Activated CD4-positive, alpha-beta T cell treated with anti-CD3 and anti-CD28 coated beads, Interleukin-2, amount 10 ng/mL, durations not matched to agents 24 days and 14 days (primary cell): Measurements from ENCODE around the gene SUCLG1. TPM values are rescaled to one million over a fixed set of nuclear protein-coding genes. Genes with fewer than 3 reads are reported as not detected.
"Not testable (repeated sequence)": the region's sequence is repeated elsewhere in the genome, so short reads cannot be mapped to it uniquely, and the experiment has no call there.

Experiments
- DNase-seq: peaks from one replicate; pipeline ENCODE4 v3.0.0; 2022
- H3K27ac Mint-ChIP-seq: one replicate; pipeline ENCODE4 v1.8.0; 2022; ENCODE audit warnings: mild to moderate bottlenecking, mixed read lengths
- H3K27me3 Mint-ChIP-seq: one replicate; pipeline ENCODE4 v1.8.0; 2022; ENCODE audit warnings: mixed read lengths
- H3K36me3 Mint-ChIP-seq: one replicate; pipeline ENCODE4 v1.8.0; 2022; ENCODE audit warnings: low read depth, mild to moderate bottlenecking, mixed read lengths
- H3K4me1 Mint-ChIP-seq: one replicate; pipeline ENCODE4 v1.8.0; 2021; ENCODE audit warnings: mixed read lengths
- H3K4me3 Mint-ChIP-seq: one replicate; pipeline ENCODE4 v1.8.0; 2022; ENCODE audit warnings: mild to moderate bottlenecking, moderate library complexity, mixed read lengths
- H3K9me3 Mint-ChIP-seq: one replicate; pipeline ENCODE4 v1.8.0; 2021; ENCODE audit warnings: mixed read lengths
- intact Hi-C: fragments of 100-400 bp; cut with micrococcal nuclease; formaldehyde crosslinking; loops from one replicate; pipeline ENCODE4 v1.15.1; 2023
- total RNA-seq: library from RNA; stranded (reverse); gene quantifications from 2 replicates; pipeline ENCODE4 v1.2.3, GENCODE V29; 2022

The SUCLG1 gene
- total RNA-seq, 1 donor from 2014 or later, result 72.6 TPM

- no peak for DNase-seq
- Mint-ChIP-seq H3K9me3 (no peaks in the 10 kb centered on the region), H3K4me3 (no peak overlapping the region), H3K4me1 (no peaks in the 10 kb centered on the region), H3K36me3 (peaks cover 30% of the 10 kb centered on the region), H3K27me3 (no peaks in the 10 kb centered on the region), H3K27ac (no peak overlapping the region)
- intact Hi-C loops, result no loop called here
These were observed 33.8 kb downstream of the SUCLG1 start for GRCh38 chr2:84425310-84425709.

DNA sequence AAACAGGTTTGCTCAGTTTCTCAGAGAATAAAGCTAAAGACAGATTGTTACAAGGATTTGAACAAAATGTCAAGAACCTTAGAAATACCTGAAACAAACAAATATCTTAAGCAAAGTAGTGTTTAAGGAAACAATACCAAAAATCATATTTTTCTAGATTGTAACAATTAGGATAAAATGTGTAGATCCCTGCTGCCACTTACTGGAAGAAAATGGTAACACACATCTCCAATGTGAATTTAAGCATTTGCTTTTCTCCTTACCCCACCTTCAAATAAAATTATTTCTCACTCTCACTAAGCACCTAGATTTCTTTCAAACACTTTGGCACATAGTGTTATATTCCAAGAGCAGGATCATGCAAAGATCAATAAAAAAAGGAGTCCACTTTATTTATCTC, 34.9 kb downstream of the SUCLG1 start:
- Mint-ChIP-seq H3K4me1 (no peaks in the 10 kb centered on the region), H3K4me3 (no peak overlapping the region), H3K36me3 (peaks cover 19% of the 10 kb centered on the region), H3K27ac (no peak overlapping the region), H3K9me3 (no peaks in the 10 kb centered on the region), H3K27me3 (no peaks in the 10 kb centered on the region)
- intact Hi-C loops, result no loop called here
- DNase-seq, result no peak

GRCh38 chr2:84421791-84422190, 37.3 kb downstream of the SUCLG1 start:
- H3K9me3 Mint-ChIP-seq, result no peaks in the 10 kb centered on the region
- H3K27ac Mint-ChIP-seq, result no peak overlapping the region
- no peak overlapping the region for H3K4me3 Mint-ChIP-seq
- H3K4me1 Mint-ChIP-seq, result peaks cover 4% of the 10 kb centered on the region
- peaks cover 12% of the 10 kb centered on the region for H3K36me3 Mint-ChIP-seq
- no peak for DNase-seq
- intact Hi-C loops, result no loop called here
- H3K27me3 Mint-ChIP-seq, result no peaks in the 10 kb centered on the region

GRCh38 chr2:84421197-84421596, 37.9 kb downstream of the SUCLG1 start:
- Mint-ChIP-seq H3K4me3 (no peak overlapping the region), H3K27me3 (no peaks in the 10 kb centered on the region), H3K9me3 (no peaks in the 10 kb centered on the region), H3K27ac (no peak overlapping the region), H3K36me3 (peaks cover 12% of the 10 kb centered on the region), H3K4me1 (peaks cover 4% of the 10 kb centered on the region)
- DNase-seq, result no peak
- intact Hi-C loops, result no loop called here

- peaks cover 4% of the 10 kb centered on the region for H3K4me1 Mint-ChIP-seq
- no peak overlapping the region for H3K27ac Mint-ChIP-seq
- no peak overlapping the region for H3K4me3 Mint-ChIP-seq
- no peaks in the 10 kb centered on the region for H3K9me3 Mint-ChIP-seq
- H3K36me3 Mint-ChIP-seq, result peaks cover 3% of the 10 kb centered on the region
- intact Hi-C loops, result no loop called here
- DNase-seq, result no peak
- H3K27me3 Mint-ChIP-seq, result peaks cover 6% of the 10 kb centered on the region
These were observed 41.5 kb downstream of the SUCLG1 start for GRCh38 chr2:84417453-84418145.

GRCh38 chr2:84409531-84409930, 49.5 kb downstream of the SUCLG1 start:
- DNase-seq, result no peak
- Mint-ChIP-seq H3K36me3 (no peaks in the 10 kb centered on the region), H3K27ac (no peak overlapping the region), H3K27me3 (peaks cover 24% of the 10 kb centered on the region), H3K9me3 (no peaks in the 10 kb centered on the region), H3K4me3 (no peak overlapping the region), H3K4me1 (no peaks in the 10 kb centered on the region)
- intact Hi-C loops, result no loop called here

DNA sequence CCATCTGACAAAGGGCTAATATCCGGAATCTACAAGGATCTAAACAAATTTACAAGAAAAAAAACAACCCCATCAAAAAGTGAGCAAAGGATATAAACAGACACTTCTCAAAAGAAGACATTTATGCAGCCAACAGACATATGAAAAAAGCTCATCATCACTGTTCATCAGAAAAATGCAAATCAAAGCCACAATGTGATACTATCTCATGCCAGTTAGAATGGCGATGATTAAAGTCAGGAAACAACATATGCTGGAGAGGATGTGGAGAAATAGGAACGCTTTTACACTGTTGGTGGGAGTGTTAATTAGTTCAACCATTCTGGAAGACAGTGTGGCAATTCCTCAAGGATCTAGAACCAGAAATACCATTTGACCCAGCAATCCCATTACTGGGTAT, 57.0 kb downstream of the SUCLG1 start:
- intact Hi-C loops, DNase-seq, H3K4me3 Mint-ChIP-seq, H3K36me3 Mint-ChIP-seq, H3K27ac Mint-ChIP-seq, H3K4me1 Mint-ChIP-seq, H3K9me3 Mint-ChIP-seq: not testable (repeated sequence)
- peaks cover 19% of the 10 kb centered on the region for H3K27me3 Mint-ChIP-seq

DNA sequence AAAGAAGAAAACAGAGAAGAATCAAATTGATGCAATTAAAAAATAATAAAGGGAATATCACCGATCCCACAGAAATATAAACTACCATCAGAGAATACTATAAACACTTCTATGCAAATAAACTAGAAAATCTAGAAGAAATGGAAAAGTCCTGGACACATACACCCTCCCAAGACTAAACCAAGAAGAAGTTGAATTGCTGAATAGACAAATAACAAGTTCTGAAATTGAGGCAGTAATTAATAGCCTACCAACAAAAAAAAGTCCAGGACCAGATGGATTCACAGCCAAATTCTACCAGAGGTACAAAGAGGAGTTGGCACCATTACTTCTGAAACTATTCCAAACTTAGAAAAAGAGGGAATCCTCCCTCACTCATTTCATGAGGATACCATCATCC, 59.2 kb downstream of the SUCLG1 start:
- H3K4me1 Mint-ChIP-seq, H3K9me3 Mint-ChIP-seq, H3K4me3 Mint-ChIP-seq, H3K27me3 Mint-ChIP-seq, H3K36me3 Mint-ChIP-seq, DNase-seq, H3K27ac Mint-ChIP-seq, intact Hi-C loops: not testable (repeated sequence)

DNA sequence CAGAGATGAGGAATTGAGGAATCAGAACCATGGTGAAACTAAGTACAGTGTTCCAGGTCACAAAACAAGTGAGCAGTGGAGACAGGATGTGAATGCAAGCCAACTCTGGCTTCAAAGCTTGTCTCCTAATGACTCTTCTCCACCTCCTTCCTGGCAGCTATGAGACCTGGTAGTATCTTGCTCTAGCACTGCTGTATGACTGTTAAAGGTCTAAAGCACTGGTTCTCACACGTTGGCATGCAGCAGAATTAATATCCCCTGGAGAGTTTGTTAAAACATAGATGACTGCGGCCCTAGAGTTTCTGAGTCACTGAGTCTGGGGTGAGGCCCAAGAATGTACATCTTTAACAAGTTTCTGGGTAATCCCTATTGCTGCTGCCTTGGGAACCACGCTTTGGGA, 63.3 kb downstream of the SUCLG1 start:
- H3K9me3 Mint-ChIP-seq, result no peaks in the 10 kb centered on the region
- intact Hi-C loops, result no loop called here
- H3K27me3 Mint-ChIP-seq, result peaks cover 7% of the 10 kb centered on the region
- H3K4me1 Mint-ChIP-seq, result no peaks in the 10 kb centered on the region
- no peak overlapping the region for H3K4me3 Mint-ChIP-seq
- DNase-seq, result no peak
- no peaks in the 10 kb centered on the region for H3K36me3 Mint-ChIP-seq
- no peak overlapping the region for H3K27ac Mint-ChIP-seq

DNA sequence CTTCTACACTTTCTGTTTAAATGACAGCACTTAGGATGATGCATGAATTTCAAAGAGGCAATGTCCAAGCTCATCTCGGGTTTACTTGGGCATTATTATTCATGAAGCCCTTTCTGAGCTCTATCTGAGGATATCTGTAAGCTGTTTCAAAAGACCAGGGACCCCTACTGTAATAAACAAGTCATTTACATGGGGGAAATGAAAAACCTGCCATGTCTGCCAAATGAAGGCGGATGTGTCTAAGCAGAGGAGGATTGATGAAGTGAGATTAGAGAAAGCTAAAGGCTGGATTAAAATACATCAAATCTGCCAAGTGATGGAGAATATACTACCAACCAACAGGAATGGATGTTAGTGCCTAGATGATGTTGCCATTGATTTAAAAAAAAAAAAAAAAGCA, 64.5 kb downstream of the SUCLG1 start:
- H3K4me1 Mint-ChIP-seq, result no peaks in the 10 kb centered on the region
- DNase-seq, result no peak
- no peaks in the 10 kb centered on the region for H3K36me3 Mint-ChIP-seq
- no peak overlapping the region for H3K27ac Mint-ChIP-seq
- no peaks in the 10 kb centered on the region for H3K9me3 Mint-ChIP-seq
- H3K27me3 Mint-ChIP-seq, result peaks cover 8% of the 10 kb centered on the region
- no peak overlapping the region for H3K4me3 Mint-ChIP-seq
- intact Hi-C loops, result no loop called here

DNA sequence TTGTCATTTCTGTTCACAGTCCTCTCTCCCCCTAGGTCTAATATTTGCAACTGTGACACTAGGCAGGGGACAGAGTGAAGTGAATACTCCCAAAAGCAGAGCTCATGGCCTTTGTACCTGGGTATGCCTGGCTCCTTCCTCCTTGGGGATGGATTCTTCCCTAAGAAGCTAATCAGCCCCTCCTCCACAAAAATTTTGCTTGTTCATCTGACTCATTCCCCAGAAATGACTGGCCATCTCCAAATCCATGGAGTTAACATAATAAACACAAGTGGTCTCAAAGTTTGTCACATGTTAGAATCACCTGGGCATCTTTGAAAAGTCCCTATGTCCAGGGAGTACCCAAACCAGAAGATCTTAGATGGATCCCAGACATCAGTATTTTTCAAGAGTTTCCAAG, 65.3 kb downstream of the SUCLG1 start:
- DNase-seq, result no peak
- peaks cover 8% of the 10 kb centered on the region for H3K27me3 Mint-ChIP-seq
- no peak overlapping the region for H3K27ac Mint-ChIP-seq

GRCh38 chr2:84389794-84390193, 69.3 kb downstream of the SUCLG1 start:
- no peak for DNase-seq
- H3K4me1 Mint-ChIP-seq, result no peaks in the 10 kb centered on the region
- intact Hi-C loops, result no loop called here
- no peak overlapping the region for H3K4me3 Mint-ChIP-seq
- H3K27ac Mint-ChIP-seq, result no peak overlapping the region
- no peaks in the 10 kb centered on the region for H3K9me3 Mint-ChIP-seq
- peaks cover 28% of the 10 kb centered on the region for H3K27me3 Mint-ChIP-seq
- no peaks in the 10 kb centered on the region for H3K36me3 Mint-ChIP-seq

More for the DNA sequence above, 65.3 kb downstream of the SUCLG1 start:
- intact Hi-C loops, result no loop called here
- Mint-ChIP-seq H3K4me1 (no peaks in the 10 kb centered on the region), H3K9me3 (no peaks in the 10 kb centered on the region), H3K36me3 (no peaks in the 10 kb centered on the region), H3K4me3 (no peak overlapping the region)

DNA sequence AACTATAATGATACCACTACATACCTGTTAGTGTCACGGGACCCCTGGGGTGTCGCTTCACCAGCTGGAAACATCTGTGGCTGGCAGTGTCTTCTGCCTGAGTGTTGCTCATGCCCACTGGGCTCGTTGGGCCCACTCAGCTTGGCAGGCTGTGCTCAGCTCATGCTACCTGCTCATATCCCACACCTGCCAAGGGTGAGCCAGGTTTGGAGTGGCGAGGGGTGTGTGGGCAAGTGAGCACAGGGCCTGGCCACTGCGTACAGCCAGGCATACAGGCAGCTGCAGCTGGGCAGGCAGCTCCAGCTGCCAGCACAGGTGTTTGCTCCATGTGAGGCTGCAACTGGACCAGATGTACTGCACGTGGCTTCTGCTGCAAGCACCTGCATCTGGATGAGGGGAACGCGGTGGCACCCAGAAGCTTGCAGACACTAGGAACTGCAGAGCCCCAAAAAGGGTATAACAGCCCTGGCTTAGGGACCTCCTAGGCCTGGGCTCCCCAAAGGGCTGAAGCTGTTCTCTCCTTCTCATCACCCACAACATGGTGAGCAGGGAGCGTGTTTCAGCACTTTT, 70.1 kb downstream of the SUCLG1 start:
- intact Hi-C loops, result no loop called here
- H3K27me3 Mint-ChIP-seq, result peaks cover 34% of the 10 kb centered on the region
- no peak overlapping the region for H3K4me3 Mint-ChIP-seq
- no peak overlapping the region for H3K27ac Mint-ChIP-seq
- H3K4me1 Mint-ChIP-seq, result no peaks in the 10 kb centered on the region
- H3K36me3 Mint-ChIP-seq, result no peaks in the 10 kb centered on the region
- no peak for DNase-seq
- no peaks in the 10 kb centered on the region for H3K9me3 Mint-ChIP-seq

- Mint-ChIP-seq H3K36me3 (no peaks in the 10 kb centered on the region), H3K4me3 (no peak overlapping the region), H3K4me1 (no peaks in the 10 kb centered on the region), H3K9me3 (no peaks in the 10 kb centered on the region), H3K27me3 (peaks cover 42% of the 10 kb centered on the region), H3K27ac (no peak overlapping the region)
- intact Hi-C loops, result no loop called here
- no peak for DNase-seq
These were observed 70.9 kb downstream of the SUCLG1 start for GRCh38 chr2:84388133-84388532.
